Parathyroid adenoma (tissue), 2 donors: ENCODE measurements around the gene TRIM69.

Experiments
- H2AFZ ChIP-seq: fragments of 300-600 bp; sonication (generic); one replicate; pipeline ENCODE4 v1.7.0; 2017; ENCODE audit warnings: antibody characterized with exemption, mild to moderate bottlenecking
- H3K27ac ChIP-seq: fragments of 300-600 bp; sonication (generic); one replicate; pipeline ENCODE4 v1.7.0; 2017
- H3K27me3 ChIP-seq: fragments of 300-600 bp; sonication (generic); one replicate; pipeline ENCODE4 v1.7.0; 2017; ENCODE audit warnings: low read length; ENCODE audit not compliant: control insufficient read depth, insufficient read depth
- H3K36me3 ChIP-seq: fragments of 300-600 bp; sonication (generic); one replicate; pipeline ENCODE4 v1.7.0; 2017; ENCODE audit warnings: low read length; ENCODE audit not compliant: control insufficient read depth, insufficient read depth
- H3K4me1 ChIP-seq: fragments of 300-600 bp; sonication (generic); one replicate; pipeline ENCODE4 v1.7.0; 2017; ENCODE audit warnings: control low read depth
- H3K4me2 ChIP-seq: fragments of 300-600 bp; sonication (generic); one replicate; pipeline ENCODE4 v1.7.0; 2017; ENCODE audit warnings: low read length
- H3K4me3 ChIP-seq: fragments of 300-600 bp; sonication (generic); one replicate; pipeline ENCODE4 v1.7.0; 2017; ENCODE audit warnings: low read depth, low read length
- H3K79me2 ChIP-seq: fragments of 300-600 bp; sonication (generic); one replicate; pipeline ENCODE4 v1.7.0; 2017; ENCODE audit warnings: control low read depth
- H3K9ac ChIP-seq: fragments of 300-600 bp; sonication (generic); one replicate; pipeline ENCODE4 v1.7.0; 2017; ENCODE audit warnings: mild to moderate bottlenecking
- H3K9me3 ChIP-seq: fragments of 300-600 bp; sonication (generic); one replicate; pipeline ENCODE4 v1.7.0; 2017; ENCODE audit warnings: low read length; ENCODE audit not compliant: control insufficient read depth
- TF ChIP-seq, protein P1 (sequence below): fragments of 300-600 bp; sonication (generic); IDR thresholded peaks from one replicate; pipeline ENCODE4 v1.7.0; 2017; ENCODE audit warnings: antibody characterized with exemption, mild to moderate bottlenecking
- donor health status: primary hyperparathyroidism.

The TRIM69 gene

DNA sequence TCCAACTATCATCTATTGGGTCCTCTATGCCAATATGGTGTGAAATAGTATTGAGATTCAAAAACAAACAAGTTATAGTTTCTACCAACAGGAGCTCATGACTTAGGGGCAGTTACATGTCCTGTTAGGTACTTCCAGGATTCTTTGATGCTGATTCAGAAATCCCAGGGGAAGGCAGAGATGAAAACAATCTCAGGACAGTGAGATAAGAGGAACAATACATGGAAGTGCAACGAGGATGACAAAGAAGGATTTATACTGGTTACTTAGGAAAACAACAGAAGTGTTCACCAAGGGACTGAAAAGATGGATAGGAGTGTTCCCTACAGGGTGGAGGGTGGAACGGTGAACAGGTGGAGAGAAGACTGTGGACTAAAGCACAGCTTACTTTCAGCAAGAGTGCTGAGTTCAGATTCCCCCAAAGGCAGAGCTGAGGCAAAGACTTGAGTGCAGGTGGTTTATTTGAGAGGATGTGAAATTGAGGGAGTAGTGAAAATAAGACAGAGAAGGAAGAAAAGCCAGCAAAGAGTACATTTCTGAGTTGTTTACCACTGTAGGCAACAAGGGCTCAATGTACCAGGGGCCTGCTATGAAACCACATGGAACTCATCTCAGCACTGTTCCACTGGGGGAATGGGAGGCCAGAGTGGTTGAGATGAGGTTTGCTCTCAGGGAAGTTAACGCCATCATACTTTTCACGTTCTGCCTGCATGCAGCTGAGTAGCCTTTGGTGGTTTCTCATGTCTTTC, 68.1 kb downstream of the TRIM69 start:
- Histone ChIP-seq H3K27ac (no peak overlapping the region), H3K9me3 (no peaks in the 10 kb centered on the region), H3K36me3 (no peaks in the 10 kb centered on the region), H2AFZ (no peak overlapping the region), H3K9ac (no peak overlapping the region), H3K79me2 (no peaks in the 10 kb centered on the region), H3K4me1 (no peaks in the 10 kb centered on the region), H3K4me2 (no peak overlapping the region), H3K27me3 (no peaks in the 10 kb centered on the region), H3K4me3 (no peak overlapping the region)
- TF ChIP-seq, protein P1, sequence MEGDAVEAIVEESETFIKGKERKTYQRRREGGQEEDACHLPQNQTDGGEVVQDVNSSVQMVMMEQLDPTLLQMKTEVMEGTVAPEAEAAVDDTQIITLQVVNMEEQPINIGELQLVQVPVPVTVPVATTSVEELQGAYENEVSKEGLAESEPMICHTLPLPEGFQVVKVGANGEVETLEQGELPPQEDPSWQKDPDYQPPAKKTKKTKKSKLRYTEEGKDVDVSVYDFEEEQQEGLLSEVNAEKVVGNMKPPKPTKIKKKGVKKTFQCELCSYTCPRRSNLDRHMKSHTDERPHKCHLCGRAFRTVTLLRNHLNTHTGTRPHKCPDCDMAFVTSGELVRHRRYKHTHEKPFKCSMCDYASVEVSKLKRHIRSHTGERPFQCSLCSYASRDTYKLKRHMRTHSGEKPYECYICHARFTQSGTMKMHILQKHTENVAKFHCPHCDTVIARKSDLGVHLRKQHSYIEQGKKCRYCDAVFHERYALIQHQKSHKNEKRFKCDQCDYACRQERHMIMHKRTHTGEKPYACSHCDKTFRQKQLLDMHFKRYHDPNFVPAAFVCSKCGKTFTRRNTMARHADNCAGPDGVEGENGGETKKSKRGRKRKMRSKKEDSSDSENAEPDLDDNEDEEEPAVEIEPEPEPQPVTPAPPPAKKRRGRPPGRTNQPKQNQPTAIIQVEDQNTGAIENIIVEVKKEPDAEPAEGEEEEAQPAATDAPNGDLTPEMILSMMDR = no peak

DNA sequence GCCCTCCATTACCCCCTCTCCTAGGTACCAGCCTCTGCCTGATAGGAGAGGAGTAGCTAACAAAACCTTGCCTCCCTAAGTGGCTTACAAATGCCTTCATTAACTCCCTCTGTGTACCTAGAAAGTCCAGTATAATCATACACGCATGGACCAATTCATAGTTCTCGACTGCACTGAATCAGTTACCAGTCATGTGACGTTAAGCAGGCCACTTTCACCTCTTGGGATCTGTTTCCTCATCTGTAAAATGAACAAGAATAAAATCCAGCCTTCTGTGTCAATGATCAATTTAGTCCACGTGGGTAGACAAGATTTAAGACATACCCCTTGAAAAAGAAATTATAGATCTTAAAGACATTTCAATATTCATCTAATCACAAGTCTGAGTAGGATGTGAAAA, 72.2 kb downstream of the TRIM69 start:
- no peak overlapping the region for H3K27ac ChIP-seq
- H3K4me3 ChIP-seq = no peak overlapping the region
- no peak overlapping the region for H3K9ac ChIP-seq
- H3K27me3 ChIP-seq = no peaks in the 10 kb centered on the region
- no peak overlapping the region for H3K4me2 ChIP-seq
- H3K36me3 ChIP-seq = no peaks in the 10 kb centered on the region
- H3K4me1 ChIP-seq = peaks cover 3% of the 10 kb centered on the region
- H2AFZ ChIP-seq = no peak overlapping the region
- TF ChIP-seq, protein P1 = no peak
- H3K9me3 ChIP-seq = no peaks in the 10 kb centered on the region
- no peaks in the 10 kb centered on the region for H3K79me2 ChIP-seq

DNA sequence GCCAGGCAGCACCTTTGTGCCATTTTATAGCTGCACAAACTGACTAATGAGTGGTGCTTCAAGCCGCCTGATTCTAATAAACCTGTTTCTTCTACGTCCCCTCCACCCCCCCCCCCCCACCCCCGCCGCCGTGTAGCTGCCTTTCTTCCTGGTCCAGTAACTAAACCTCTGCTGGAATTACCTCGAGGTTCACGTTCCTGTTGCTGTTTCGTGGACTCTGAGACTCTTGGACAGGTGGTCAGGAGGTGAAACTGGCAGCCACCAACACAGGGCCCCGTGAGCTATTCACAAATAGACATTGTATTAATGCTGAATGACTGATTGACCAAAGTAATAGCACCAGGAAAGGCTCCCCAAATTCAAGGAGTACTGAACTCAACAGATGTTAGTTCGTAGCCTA, 73.9 kb downstream of the TRIM69 start:
- H3K9ac ChIP-seq = no peak overlapping the region

GRCh38 chr15:44811337-44811736, 75.0 kb downstream of the TRIM69 start:
- Histone ChIP-seq H3K4me1 (peaks cover 3% of the 10 kb centered on the region), H3K9me3 (no peaks in the 10 kb centered on the region), H3K36me3 (no peaks in the 10 kb centered on the region), H3K4me2 (no peak overlapping the region), H3K79me2 (no peaks in the 10 kb centered on the region), H2AFZ (no peak overlapping the region), H3K9ac (no peak overlapping the region), H3K4me3 (no peak overlapping the region), H3K27me3 (no peaks in the 10 kb centered on the region), H3K27ac (no peak overlapping the region)
- TF ChIP-seq, protein P1 = no peak

More for the DNA sequence above, 73.9 kb downstream of the TRIM69 start:
- H3K36me3 ChIP-seq = no peaks in the 10 kb centered on the region
- TF ChIP-seq, protein P1 = no peak
- H3K4me1 ChIP-seq = peaks cover 3% of the 10 kb centered on the region
- H3K79me2 ChIP-seq = no peaks in the 10 kb centered on the region
- H3K4me2 ChIP-seq = no peak overlapping the region
- H3K9me3 ChIP-seq = no peaks in the 10 kb centered on the region
- no peak overlapping the region for H3K4me3 ChIP-seq
- no peak overlapping the region for H2AFZ ChIP-seq
- H3K27me3 ChIP-seq = no peaks in the 10 kb centered on the region
- no peak overlapping the region for H3K27ac ChIP-seq

DNA sequence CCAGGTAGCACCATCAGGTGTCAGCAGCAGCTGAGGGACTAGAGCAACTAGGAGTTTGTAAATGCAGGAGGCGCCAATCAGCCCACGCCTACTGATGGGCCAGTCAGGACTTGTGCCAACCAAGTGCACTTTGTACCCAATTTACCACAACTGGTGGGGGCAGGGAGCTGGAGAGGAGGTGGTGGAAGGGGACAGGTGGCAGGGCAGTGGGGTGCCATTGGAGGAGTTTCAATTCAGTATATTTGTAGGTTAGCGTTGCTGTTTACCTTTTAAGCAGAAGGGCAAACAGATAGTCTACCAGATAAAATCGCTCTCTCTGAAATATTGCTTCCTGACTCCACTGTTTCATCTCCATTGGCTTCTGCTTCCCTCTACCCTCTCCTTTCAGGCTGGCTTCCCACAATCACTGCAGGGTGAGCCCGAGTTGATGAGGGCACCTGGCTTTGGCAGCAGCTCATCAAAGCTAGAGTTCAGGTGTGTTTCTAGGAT, 75.7 kb downstream of the TRIM69 start:
- Histone ChIP-seq H3K4me2 (no peak overlapping the region), H3K36me3 (no peaks in the 10 kb centered on the region), H3K4me1 (peaks cover 3% of the 10 kb centered on the region), H3K9me3 (no peaks in the 10 kb centered on the region), H3K4me3 (no peak overlapping the region), H3K27ac (no peak overlapping the region), H2AFZ (peak overlapping the region; percentile 42), H3K27me3 (no peaks in the 10 kb centered on the region), H3K79me2 (no peaks in the 10 kb centered on the region), H3K9ac (no peak overlapping the region)
- TF ChIP-seq, protein P1 = no peak
